SK-N-SH (cell line): ENCODE data around the gene AFAP1L2.

Experiments
- FOXJ3 ChIP-seq: sonication (generic); formaldehyde crosslinking; IDR thresholded peaks from 2 replicates; pipeline ENCODE4 v1.5.1; 2020; ENCODE audit warnings: mild to moderate bottlenecking, missing genetic modification reagents
- GATA2 ChIP-seq: sonication (generic); formaldehyde crosslinking; IDR thresholded peaks from 2 replicates; pipeline ENCODE4 v1.5.0; 2020; ENCODE audit warnings: mild to moderate bottlenecking, missing genetic modification reagents
- NRF1 ChIP-seq: IDR thresholded peaks from 2 replicates; pipeline ENCODE4 v1.6.1; 2012; ENCODE audit warnings: low read depth, mild to moderate bottlenecking, low read length
- POLR2AphosphoS5 ChIP-seq: IDR thresholded peaks from 2 replicates; pipeline ENCODE4 v1.6.1; 2012; ENCODE audit warnings: low read depth, low read length
- RAD21 ChIP-seq: IDR thresholded peaks from 2 replicates; pipeline ENCODE4 v1.6.1; 2012; ENCODE audit warnings: mild to moderate bottlenecking, low read length
- RFX5 ChIP-seq: IDR thresholded peaks from 2 replicates; pipeline ENCODE4 v1.6.1; 2012; ENCODE audit warnings: mild to moderate bottlenecking, improper control_type of control experiment, low read length
- SIN3A ChIP-seq: IDR thresholded peaks from 2 replicates; pipeline ENCODE4 v1.6.1; 2012; ENCODE audit warnings: low read depth, mild to moderate bottlenecking, low read length, moderate library complexity, borderline replicate concordance
- TEAD4 ChIP-seq: IDR thresholded peaks from 2 replicates; pipeline ENCODE4 v1.4.0; 2012; ENCODE audit warnings: mild to moderate bottlenecking, borderline replicate concordance; ENCODE audit not compliant: insufficient read depth
- USF2 ChIP-seq: fragments of 150-350 bp; IDR thresholded peaks from 2 replicates; pipeline ENCODE4 v1.6.1; 2017; ENCODE audit warnings: antibody characterized with exemption, low read length, low read depth, borderline replicate concordance
- YY1 ChIP-seq: IDR thresholded peaks from 2 replicates; pipeline ENCODE4 v1.4.0; 2012; ENCODE audit warnings: low read depth, mild to moderate bottlenecking
- TF ChIP-seq, protein P1 (sequence below): IDR thresholded peaks from 2 replicates; pipeline ENCODE4 v1.4.0; 2012; ENCODE audit warnings: low read depth
- TF ChIP-seq, protein P2 (sequence below): fragments of 200-600 bp; sonication (generic); IDR thresholded peaks from 2 replicates; pipeline ENCODE4 v1.6.1; 2017; ENCODE audit warnings: antibody characterized with exemption, mild to moderate bottlenecking, moderate library complexity
- TF ChIP-seq, protein P3 (sequence below): IDR thresholded peaks from 2 replicates; pipeline ENCODE4 v1.4.0; 2012; ENCODE audit warnings: low read depth, borderline replicate concordance

GRCh38 chr10:114427124-114427852 lies 23.0 kb upstream of the AFAP1L2 start:
- TF ChIP-seq SIN3A = no peak
- TF ChIP-seq USF2 = no peak
- TF ChIP-seq TEAD4 = no peak
- TF ChIP-seq, protein P1, sequence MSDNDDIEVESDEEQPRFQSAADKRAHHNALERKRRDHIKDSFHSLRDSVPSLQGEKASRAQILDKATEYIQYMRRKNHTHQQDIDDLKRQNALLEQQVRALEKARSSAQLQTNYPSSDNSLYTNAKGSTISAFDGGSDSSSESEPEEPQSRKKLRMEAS = no peak
- TF ChIP-seq RAD21 = peak; percentile 39
- TF ChIP-seq, protein P2, sequence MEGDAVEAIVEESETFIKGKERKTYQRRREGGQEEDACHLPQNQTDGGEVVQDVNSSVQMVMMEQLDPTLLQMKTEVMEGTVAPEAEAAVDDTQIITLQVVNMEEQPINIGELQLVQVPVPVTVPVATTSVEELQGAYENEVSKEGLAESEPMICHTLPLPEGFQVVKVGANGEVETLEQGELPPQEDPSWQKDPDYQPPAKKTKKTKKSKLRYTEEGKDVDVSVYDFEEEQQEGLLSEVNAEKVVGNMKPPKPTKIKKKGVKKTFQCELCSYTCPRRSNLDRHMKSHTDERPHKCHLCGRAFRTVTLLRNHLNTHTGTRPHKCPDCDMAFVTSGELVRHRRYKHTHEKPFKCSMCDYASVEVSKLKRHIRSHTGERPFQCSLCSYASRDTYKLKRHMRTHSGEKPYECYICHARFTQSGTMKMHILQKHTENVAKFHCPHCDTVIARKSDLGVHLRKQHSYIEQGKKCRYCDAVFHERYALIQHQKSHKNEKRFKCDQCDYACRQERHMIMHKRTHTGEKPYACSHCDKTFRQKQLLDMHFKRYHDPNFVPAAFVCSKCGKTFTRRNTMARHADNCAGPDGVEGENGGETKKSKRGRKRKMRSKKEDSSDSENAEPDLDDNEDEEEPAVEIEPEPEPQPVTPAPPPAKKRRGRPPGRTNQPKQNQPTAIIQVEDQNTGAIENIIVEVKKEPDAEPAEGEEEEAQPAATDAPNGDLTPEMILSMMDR = no peak
- no peak for TF ChIP-seq NRF1
- TF ChIP-seq GATA2 = no peak
- TF ChIP-seq YY1 = no peak
- no peak for TF ChIP-seq RFX5
- TF ChIP-seq, protein P3, sequence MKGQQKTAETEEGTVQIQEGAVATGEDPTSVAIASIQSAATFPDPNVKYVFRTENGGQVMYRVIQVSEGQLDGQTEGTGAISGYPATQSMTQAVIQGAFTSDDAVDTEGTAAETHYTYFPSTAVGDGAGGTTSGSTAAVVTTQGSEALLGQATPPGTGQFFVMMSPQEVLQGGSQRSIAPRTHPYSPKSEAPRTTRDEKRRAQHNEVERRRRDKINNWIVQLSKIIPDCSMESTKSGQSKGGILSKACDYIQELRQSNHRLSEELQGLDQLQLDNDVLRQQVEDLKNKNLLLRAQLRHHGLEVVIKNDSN = no peak
- TF ChIP-seq POLR2AphosphoS5 = no peak
- no peak for TF ChIP-seq FOXJ3 (CRISPR knock-in tag)
